ENCODE results near the gene DPP7. TPM values are rescaled to one million over a fixed set of nuclear protein-coding genes. Genes with fewer than 3 reads are reported as not detected.

Gene DPP7
- total and polyA plus RNA-seq, 11 donors: 96.6 to 260 (median 119) TPM

GRCh38 chr9:137113385-137114159 lies 961 bp downstream of the DPP7 start:
- Histone ChIP-seq H3K4me3 (peak overlapping the region in 9 of 12 donors; percentile 18 to 94 (median 78)), H3K27me3 (no peaks in the 10 kb centered on the region), H3K27ac (no peak overlapping the region), H3K4me1 (peaks cover 0 to 45% (median 23%) of the 10 kb centered on the region in 12 donors), H3K36me3 (peaks cover 0 to 46% (median 22%) of the 10 kb centered on the region in 9 donors), H3K9me3 (no peaks in the 10 kb centered on the region)
- intact Hi-C loops (cut with DNase I): loop anchor here in 1 of 10 donors (10.0 kb wide), 1 partner anchor 71 kb away; the partner anchor contains the start of genes ANAPC2 and SSNA1
- ATAC-seq: no peak
- TF ChIP-seq, protein P1, sequence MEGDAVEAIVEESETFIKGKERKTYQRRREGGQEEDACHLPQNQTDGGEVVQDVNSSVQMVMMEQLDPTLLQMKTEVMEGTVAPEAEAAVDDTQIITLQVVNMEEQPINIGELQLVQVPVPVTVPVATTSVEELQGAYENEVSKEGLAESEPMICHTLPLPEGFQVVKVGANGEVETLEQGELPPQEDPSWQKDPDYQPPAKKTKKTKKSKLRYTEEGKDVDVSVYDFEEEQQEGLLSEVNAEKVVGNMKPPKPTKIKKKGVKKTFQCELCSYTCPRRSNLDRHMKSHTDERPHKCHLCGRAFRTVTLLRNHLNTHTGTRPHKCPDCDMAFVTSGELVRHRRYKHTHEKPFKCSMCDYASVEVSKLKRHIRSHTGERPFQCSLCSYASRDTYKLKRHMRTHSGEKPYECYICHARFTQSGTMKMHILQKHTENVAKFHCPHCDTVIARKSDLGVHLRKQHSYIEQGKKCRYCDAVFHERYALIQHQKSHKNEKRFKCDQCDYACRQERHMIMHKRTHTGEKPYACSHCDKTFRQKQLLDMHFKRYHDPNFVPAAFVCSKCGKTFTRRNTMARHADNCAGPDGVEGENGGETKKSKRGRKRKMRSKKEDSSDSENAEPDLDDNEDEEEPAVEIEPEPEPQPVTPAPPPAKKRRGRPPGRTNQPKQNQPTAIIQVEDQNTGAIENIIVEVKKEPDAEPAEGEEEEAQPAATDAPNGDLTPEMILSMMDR (IDR thresholded peaks at IDR 0.05): no peak
- no peak for TF ChIP-seq POLR2A (IDR thresholded peaks at IDR 0.05)
- no peak for DNase-seq
- WGBS, 4 donors: 31 to 59% (median 41%) methylated on average over 35 to 66 of the region's 66 CpGs

DNA sequence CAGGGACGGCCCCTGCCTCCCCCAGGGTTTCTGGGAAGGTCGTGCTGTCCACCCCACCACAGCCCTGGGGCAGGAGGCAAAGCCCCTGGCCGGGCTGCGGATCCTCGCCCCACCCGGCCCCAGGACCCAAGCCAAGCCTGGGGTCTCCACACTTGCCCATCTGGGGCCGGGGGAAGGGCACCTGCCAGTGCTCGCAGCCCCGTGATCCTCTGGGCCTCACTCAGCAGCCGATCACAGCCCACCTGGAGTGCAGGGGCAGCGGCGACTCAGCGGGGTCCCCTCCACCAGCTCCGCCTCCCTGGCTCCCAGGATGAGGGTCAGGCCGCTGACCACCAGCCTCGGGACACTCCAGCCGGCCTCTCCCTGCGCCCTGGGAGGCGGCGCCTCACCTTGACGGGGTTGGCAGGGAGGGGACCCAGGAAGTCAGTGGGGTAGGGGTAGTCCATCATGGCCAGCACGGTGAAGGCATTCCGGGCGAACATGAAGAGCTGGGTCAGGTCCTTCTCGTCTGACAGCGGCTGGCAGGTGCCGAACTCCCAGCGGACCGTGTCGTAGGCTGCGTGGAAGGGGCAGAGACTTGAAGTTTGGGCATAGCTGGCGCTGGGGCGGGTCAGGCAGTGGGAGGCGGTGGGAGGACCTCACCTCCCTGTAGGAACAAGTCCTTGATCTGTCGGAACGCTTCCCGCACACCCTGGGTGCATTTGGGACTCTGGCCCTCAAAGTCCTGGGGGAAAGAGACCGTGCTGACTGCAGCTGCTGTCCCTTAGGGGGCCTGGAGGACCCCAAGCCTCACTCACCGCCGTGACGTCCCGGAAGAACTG lies 1.8 kb downstream of the DPP7 start:
- peaks cover 0 to 54% (median 29%) of the 10 kb centered on the region in 9 donors for H3K36me3 ChIP-seq

DNA sequence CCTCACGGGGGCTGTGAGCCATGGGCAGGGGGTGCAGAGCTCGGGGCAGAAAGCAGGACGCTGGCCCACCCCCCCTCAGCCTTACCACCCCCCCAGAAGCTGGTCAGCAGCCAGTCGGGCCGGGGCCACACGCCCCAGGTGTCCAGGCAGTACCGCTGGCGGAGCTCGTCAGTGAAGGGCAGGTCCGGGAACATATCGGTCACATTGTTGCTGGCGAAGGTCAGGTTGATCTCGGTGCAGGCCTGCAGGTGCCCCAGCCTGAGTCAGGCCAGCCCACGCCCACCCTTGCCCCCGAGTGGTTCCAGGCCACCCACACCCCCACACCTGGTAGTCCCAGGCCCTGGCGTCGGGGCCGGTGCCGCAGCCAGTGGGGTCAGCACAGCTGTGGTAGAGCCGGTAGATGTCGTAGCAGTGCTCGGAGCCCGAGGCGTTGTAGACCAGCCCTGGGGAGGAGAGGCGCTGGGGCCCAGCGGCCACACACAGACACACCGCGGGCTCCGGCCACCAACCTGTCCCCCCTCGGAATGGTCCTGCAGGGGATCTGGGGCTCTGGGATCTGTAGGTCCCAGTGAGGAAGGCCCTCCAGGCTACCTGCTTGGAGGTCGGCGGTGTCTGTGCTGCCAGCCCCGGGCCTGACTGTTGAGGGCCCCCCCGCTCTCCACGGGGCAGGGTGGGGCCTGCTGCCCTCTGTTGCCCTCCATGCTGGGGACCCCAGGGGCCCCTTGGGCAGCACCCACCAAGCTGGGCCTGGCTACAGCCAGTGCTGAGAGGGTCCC lies 2.6 kb downstream of the DPP7 start:
- H3K4me3 ChIP-seq: no peak overlapping the region
- intact Hi-C loops (cut with DNase I): loop anchor here in 1 of 10 donors (10.0 kb wide), 1 partner anchor 73 kb away; the partner anchor contains the start of genes ANAPC2 and SSNA1
- peaks cover 0 to 62% (median 37%) of the 10 kb centered on the region in 9 donors for H3K36me3 ChIP-seq
- no peaks in the 10 kb centered on the region for H3K9me3 ChIP-seq
- peaks cover 0 to 35% (median 17%) of the 10 kb centered on the region in 12 donors for H3K4me1 ChIP-seq
- DNase-seq: no peak
- no peak overlapping the region for H3K27ac ChIP-seq
- 91 to 95% (median 92%) methylated on average over 19 to 35 of the region's 35 CpGs for WGBS, 4 donors
- no peak for TF ChIP-seq POLR2A (IDR thresholded peaks at IDR 0.05)
- TF ChIP-seq, protein P1 (IDR thresholded peaks at IDR 0.05): no peak
- no peak for ATAC-seq
- no peaks in the 10 kb centered on the region for H3K27me3 ChIP-seq

More for the DNA sequence above, 1.8 kb downstream of the DPP7 start:
- no peak overlapping the region for H3K27ac ChIP-seq
- H3K27me3 ChIP-seq: no peaks in the 10 kb centered on the region
- DNase-seq (no peak), ATAC-seq (no peak)
- TF ChIP-seq, protein P1 (IDR thresholded peaks at IDR 0.05): no peak
- no peak for TF ChIP-seq POLR2A (IDR thresholded peaks at IDR 0.05)
- peaks cover 0 to 43% (median 23%) of the 10 kb centered on the region in 12 donors for H3K4me1 ChIP-seq
- intact Hi-C loops (cut with DNase I): loop anchor here in 1 of 10 donors (10.0 kb wide), 1 partner anchor 72 kb away; the partner anchor contains the start of genes ANAPC2 and SSNA1
- no peaks in the 10 kb centered on the region for H3K9me3 ChIP-seq
- 94 to 97% (median 96%) methylated on average over 29 to 42 of the region's 42 CpGs for WGBS, 4 donors
- H3K4me3 ChIP-seq: peak overlapping the region in 1 of 12 donors; percentile 94
